Right ventricle myocardium superior (tissue), 1 donor: ENCODE results near the gene ARHGAP4. TPM values are rescaled to one million over a fixed set of nuclear protein-coding genes. Genes with fewer than 3 reads are reported as not detected.

Source experiments
- ATAC-seq: fragments of 200-7000 bp; cut with Tn5 transposase; one replicate; pipeline ENCODE4 v1.9.1; 2020; ENCODE audit warnings: mild to moderate bottlenecking; ENCODE audit not compliant: poor library complexity
- DNase-seq: peaks from one replicate; pipeline ENCODE4 v3.0.0-alpha.2; 2020
- intact Hi-C: fragments of 100-400 bp; cut with DNase I; formaldehyde crosslinking; loops from one replicate; pipeline ENCODE4 v1.11.2; 2022
- long read RNA-seq: library from polyadenylated mRNA; unstranded; transcript quantifications from one replicate; pipeline ENCODE4 v2.0.0, GENCODE V29; 2021
- total RNA-seq: library from RNA; stranded (reverse); fragmentation: NEBNext Ultra II Directional; extraction: Animal tissue kit (Norgen Biotek cat#: 25700); gene quantifications from one replicate; pipeline ENCODE4 v1.2.1, GENCODE V29; 2021
- donor health status: DM: no; HTN: yes; CAD: no; lungs with severe emphysema.

The ARHGAP4 gene
- 10.3 TPM for total RNA-seq
- long read RNA-seq, transcript ARHGAP4-201 (22 exons, 3,235 nt), result major isoform, 14 of 41 reads
- long read RNA-seq, partial matches to known transcripts, result 11 of 41 reads
- long read RNA-seq, other reads (novel, unspliced or antisense), result 14 of 41 reads

DNA sequence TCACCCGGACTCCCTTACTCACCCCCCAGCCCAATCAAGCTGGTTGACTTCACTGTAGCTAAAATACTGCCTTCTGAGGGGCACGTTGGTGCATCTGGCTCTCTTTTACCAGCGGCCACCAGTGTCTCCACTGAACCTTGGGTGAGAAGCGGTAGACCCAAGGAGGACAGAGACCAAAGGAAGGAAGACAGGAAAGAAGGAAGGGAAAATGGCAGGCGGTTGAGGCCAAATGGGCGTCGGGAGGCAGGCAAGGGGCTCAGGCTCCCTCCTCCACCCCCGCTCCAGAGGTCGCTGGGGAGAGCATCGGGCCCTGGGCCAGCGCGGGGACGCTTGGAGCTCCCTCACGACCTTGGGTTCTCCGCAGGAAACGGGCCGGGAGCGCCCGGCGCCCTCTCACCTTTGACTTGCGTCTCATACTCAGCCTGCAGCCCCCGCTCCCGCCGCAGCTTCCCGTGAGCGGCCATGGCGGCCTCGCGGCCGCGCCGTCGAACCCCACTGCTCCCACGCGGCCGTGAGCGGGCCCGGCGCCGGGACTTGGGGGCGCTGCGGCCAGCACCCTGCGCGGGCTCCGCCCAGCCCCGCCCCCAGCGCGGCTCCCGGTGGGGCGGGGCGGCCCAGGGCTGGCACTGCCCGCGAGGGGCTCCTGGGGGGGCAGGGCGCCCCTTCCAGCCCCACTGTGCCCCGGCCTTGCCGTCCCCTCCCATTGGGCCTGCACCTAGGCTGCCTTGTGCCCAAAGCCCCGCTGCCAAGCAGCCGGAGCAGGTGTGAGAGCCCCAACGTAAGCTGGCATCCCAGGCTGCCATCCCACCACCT lies at the start of gene ARHGAP4:
TSS of gene ARHGAP4 (minus strand) at position 526 of the 813 bp plus-strand sequence. CDS start at position 464, 62 bp downstream.
- intact Hi-C loops, result no loop called here
- no peak for ATAC-seq
- DNase-seq, result no peak

- intact Hi-C loops, result no loop called here
These were observed 48.7 kb upstream of the ARHGAP4 start for GRCh38 chrX:153974726-153975286.

GRCh38 chrX:153974003-153974725 lies 48.1 kb upstream of the ARHGAP4 start:
- ATAC-seq (no peak), DNase-seq (peak; percentile 49)
- intact Hi-C loops, result no loop called here

More at GRCh38 chrX:153974726-153975286, 48.7 kb upstream of the ARHGAP4 start:
- no peak for DNase-seq
- no peak for ATAC-seq

DNA sequence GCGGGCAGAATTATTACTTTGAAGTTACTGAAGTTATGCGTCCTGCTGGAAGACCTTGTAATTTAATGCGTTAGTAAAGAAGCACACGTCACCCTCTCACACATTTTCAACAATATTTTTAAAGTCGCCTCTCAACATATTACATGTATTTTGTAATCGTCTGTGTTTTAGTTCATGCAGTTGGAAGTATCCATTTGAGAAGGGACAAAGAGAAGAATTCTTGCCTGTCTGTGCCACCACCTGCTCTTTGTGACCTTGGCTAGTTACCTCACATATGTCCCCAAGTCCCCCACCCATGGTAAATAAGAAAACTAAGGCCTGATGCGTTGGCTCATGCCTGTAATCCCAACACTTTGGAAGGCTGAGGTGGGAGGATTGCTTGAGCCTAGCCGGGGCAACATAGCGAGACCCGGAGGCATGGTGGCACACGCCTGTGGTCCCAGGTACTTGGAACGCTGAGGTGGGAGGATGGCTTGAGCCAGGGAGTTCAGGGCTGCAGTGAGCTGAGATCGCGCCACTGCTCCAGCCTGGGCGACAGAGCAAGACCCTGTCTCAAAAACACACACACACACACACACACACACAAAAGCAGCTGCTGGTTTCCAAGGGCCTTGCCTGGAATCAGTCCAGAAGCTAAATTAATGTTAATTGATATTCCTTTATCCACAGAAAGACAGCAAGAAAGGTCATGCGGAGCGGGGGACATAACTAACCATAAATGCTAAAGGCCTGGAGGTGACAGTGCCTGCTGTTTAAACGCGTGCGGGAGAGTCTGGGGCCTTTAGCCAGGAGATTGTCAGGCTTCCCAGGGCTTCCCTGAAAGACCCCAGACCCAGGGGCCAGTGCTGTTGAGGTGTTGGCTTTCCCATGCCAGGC lies 47.3 kb upstream of the ARHGAP4 start:
- DNase-seq (no peak), ATAC-seq (no peak)
- intact Hi-C loops, result no loop called here

- DNase-seq (peak; percentile 90), ATAC-seq (peak; percentile 67)
- intact Hi-C loops, result no loop called here
These were observed 46.5 kb upstream of the ARHGAP4 start, which contains the start of gene TMEM187 for GRCh38 chrX:153972368-153973126. Gene TMEM187, plus strand, starts transcription at chrX:153972754. Its CDS starts 9,309 bp downstream, at chrX:153982063.

DNA sequence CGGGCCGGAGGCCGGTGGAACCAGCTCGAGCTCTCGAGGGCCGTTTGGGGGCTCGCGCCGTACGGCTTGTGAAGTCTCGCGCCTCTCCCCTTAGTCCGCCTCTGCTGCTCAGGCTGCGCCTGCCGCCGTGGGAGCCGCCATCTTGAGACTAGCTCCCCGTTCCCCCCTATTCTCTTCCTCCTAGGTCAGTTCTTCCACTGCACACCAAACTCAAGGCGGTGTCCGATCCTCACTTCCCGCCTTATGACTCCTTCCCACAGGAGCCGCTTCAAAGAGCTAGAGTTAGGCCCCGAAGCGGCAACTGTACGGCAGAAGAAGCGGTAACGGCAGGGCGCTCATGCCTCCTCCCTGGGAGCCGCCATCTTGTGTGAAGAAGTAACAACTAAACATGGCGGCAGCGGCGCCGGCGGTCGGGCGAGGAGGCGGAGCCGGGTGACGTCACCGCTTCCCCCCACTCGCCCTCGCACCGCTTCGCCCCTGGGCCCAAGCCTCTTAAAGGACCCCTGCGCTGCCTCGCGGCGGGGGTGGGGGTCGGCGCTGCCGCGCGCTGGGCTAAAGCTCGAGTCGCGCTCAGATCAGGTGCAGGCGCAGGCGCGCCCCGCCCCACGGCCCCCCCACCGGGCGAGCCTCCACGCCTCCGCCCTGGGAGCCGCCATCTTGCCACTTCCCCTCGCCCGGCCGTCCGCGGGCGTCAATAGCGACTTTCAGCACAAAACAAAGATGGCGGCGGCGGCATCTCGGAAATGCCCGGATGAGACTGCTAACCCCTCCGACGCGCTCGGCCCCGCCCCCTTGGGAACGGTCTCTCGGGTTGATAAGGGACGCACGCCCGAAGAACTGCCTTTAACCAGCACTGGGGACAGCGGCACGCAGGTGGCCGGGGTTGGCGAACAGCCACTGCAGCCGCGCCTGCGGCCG lies 45.6 kb upstream of the ARHGAP4 start, which contains the start of gene HCFC1:
TSS of gene HCFC1 (minus strand) at position 369 of the 918 bp plus-strand sequence. CDS start 978 bp downstream, outside the sequence.
- peak; percentile 94 for DNase-seq
- ATAC-seq, result peak; percentile 83
- intact Hi-C loops, result no loop called here

DNA sequence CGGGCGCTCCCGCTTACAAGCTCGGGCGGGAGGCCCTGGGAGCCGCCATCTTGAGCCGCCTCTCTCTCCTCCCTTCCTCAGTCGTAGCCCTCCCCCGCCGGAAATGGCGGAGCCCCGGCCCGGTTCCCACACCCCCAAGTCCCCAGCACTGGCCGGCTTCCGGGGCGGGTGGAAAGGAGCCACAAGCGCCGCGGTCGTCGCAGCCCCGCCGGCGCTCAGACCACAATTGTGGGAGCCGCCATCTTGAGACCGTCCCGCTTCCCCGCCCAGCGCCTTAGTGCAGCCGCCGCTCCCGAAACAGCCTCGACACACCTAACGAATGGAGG lies 45.0 kb upstream of the ARHGAP4 start:
- ATAC-seq (peak; percentile 78), DNase-seq (peak; percentile 91)
- intact Hi-C loops, result no loop called here

- intact Hi-C loops, result no loop called here
- ATAC-seq, result peak; percentile 16
- DNase-seq, result peak; percentile 65
These were observed 44.5 kb upstream of the ARHGAP4 start for GRCh38 chrX:153970357-153971123.

GRCh38 chrX:153969904-153970356 lies 43.9 kb upstream of the ARHGAP4 start:
- intact Hi-C loops, result no loop called here
- peak; percentile 54 for DNase-seq
- no peak for ATAC-seq

- no peak for DNase-seq
- ATAC-seq, result no peak
- intact Hi-C loops, result no loop called here
These were observed 43.2 kb upstream of the ARHGAP4 start for GRCh38 chrX:153969125-153969903.

- ATAC-seq, result no peak
- intact Hi-C loops, result no loop called here
- no peak for DNase-seq
These were observed 42.7 kb upstream of the ARHGAP4 start for GRCh38 chrX:153968754-153969124.

GRCh38 chrX:153968255-153968654 lies 42.2 kb upstream of the ARHGAP4 start:
- ATAC-seq, result no peak
- intact Hi-C loops, result no loop called here
- DNase-seq, result no peak

DNA sequence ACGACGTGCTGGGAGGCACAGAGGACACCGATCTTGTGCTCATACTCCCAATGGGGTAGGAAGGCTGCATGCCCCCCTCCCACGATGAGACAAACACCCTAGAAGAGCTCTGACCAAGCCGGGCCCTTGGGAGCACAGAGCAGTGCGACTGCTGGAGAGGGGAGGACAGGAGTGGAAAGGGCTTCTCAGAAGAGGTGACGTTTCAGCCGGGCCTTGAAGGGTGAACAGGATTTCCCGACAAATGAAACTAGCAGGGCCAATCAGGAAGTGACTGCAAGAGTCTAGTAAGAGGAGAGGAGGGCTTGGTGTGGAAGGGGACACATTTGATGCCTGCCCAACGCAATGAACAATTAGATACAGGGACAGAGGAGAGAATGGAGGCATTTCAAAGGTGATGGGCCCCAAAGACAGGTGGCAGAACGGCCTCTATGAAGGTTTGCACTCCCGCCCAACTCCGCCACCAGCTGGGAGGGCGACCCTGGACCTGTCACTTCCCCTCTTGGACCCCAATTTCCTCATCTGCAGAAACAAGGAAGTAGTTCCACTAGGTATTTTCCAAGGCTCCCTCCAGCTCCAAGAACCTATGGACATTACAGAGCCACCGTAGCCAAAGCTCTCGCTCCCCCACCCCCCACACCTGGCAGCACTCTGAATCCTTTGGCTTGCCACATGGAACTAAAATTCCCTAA lies 41.6 kb upstream of the ARHGAP4 start:
- DNase-seq (no peak), ATAC-seq (no peak)
- intact Hi-C loops, result no loop called here

- DNase-seq (no peak), ATAC-seq (no peak)
- intact Hi-C loops, result no loop called here
These were observed 40.9 kb upstream of the ARHGAP4 start for GRCh38 chrX:153966841-153967535.
